G401 (cell line): ENCODE measurements around the gene INPP4B. TPM values are rescaled to one million over a fixed set of nuclear protein-coding genes. Genes with fewer than 3 reads are reported as not detected.

Experiments used
- DNase-seq: peaks from one replicate; pipeline ENCODE4 v3.0.0-alpha.2; 2015; ENCODE audit warnings: low spot score
- in situ Hi-C: cut with HindIII; loops from 2 replicates; pipeline ENCODE4 v1.10.0; 2016; ENCODE audit warnings: low sequenced_read_pairs, mixed read lengths
- total RNA-seq: library from RNA; depleted of rRNA; stranded (reverse); fragments of >200 nt; shearing (Covaris generic); gene quantifications from 2 replicates; pipeline ENCODE4 v1.2.3, GENCODE V29; 2014

Gene INPP4B
- total RNA-seq, 1 experiment from 2014 or later, result 70.7 TPM

- DNase-seq, result no peak
- in situ Hi-C loops, result no loop called here
Observed at GRCh38 chr4:142607976-142608375, 238.1 kb downstream of the INPP4B start.

- in situ Hi-C loops, result no loop called here
- DNase-seq, result no peak
Observed at GRCh38 chr4:142600952-142601351, 245.1 kb downstream of the INPP4B start.

- DNase-seq, result no peak
- in situ Hi-C loops, result no loop called here
Observed at GRCh38 chr4:142598132-142598531, 248.0 kb downstream of the INPP4B start.

GRCh38 chr4:142596595-142596994, 249.5 kb downstream of the INPP4B start:
- in situ Hi-C loops, result no loop called here
- DNase-seq, result no peak

GRCh38 chr4:142596121-142596520, 250.0 kb downstream of the INPP4B start:
- no peak for DNase-seq
- in situ Hi-C loops, result no loop called here

GRCh38 chr4:142595222-142595871, 250.8 kb downstream of the INPP4B start:
- no peak for DNase-seq
- in situ Hi-C loops, result no loop called here

GRCh38 chr4:142585411-142585810, 260.7 kb downstream of the INPP4B start:
- in situ Hi-C loops, result no loop called here
- DNase-seq, result no peak

- DNase-seq, result no peak
- in situ Hi-C loops, result no loop called here
Observed at GRCh38 chr4:142583708-142584107, 262.4 kb downstream of the INPP4B start.

GRCh38 chr4:142582340-142582739, 263.8 kb downstream of the INPP4B start:
- in situ Hi-C loops, result no loop called here
- no peak for DNase-seq

- DNase-seq, result no peak
- in situ Hi-C loops, result no loop called here
Observed at GRCh38 chr4:142581881-142582280, 264.2 kb downstream of the INPP4B start.

- in situ Hi-C loops, result no loop called here
- DNase-seq, result no peak
Observed at GRCh38 chr4:142579443-142579842, 266.7 kb downstream of the INPP4B start.

- DNase-seq, result no peak
- in situ Hi-C loops, result no loop called here
Observed at GRCh38 chr4:142574306-142574705, 271.8 kb downstream of the INPP4B start.

- in situ Hi-C loops, result no loop called here
Observed at GRCh38 chr4:142572071-142572470, 274.0 kb downstream of the INPP4B start.

GRCh38 chr4:142567620-142568451, 278.3 kb downstream of the INPP4B start:
- peak; percentile 57 for DNase-seq
- in situ Hi-C loops, result no loop called here

More at GRCh38 chr4:142572071-142572470, 274.0 kb downstream of the INPP4B start:
- DNase-seq, result no peak

- peak; percentile 68 for DNase-seq
- in situ Hi-C loops, result no loop called here
Observed at GRCh38 chr4:142567199-142567598, 278.9 kb downstream of the INPP4B start.

- DNase-seq, result no peak
- in situ Hi-C loops, result no loop called here
Observed at GRCh38 chr4:142566777-142567176, 279.3 kb downstream of the INPP4B start.

- DNase-seq, result no peak
- in situ Hi-C loops, result no loop called here
Observed at GRCh38 chr4:142566243-142566642, 279.9 kb downstream of the INPP4B start.

- in situ Hi-C loops, result no loop called here
- no peak for DNase-seq
Observed at GRCh38 chr4:142565771-142566170, 280.3 kb downstream of the INPP4B start.

- in situ Hi-C loops, result no loop called here
- no peak for DNase-seq
Observed at GRCh38 chr4:142563682-142564291, 282.3 kb downstream of the INPP4B start.

- DNase-seq, result peak; percentile 50
- in situ Hi-C loops, result no loop called here
Observed at GRCh38 chr4:142559986-142560385, 286.1 kb downstream of the INPP4B start.
